H9 (cell line): ENCODE results near the gene TACC2. TPM values are rescaled to one million over a fixed set of nuclear protein-coding genes. Genes with fewer than 3 reads are reported as not detected.

Source experiments
- DNase-seq: peaks from one replicate; pipeline ENCODE4 v3.0.0-alpha.2; 2017
- H2AFZ ChIP-seq: one replicate; pipeline ENCODE4 v1.6.1; 2013; ENCODE audit warnings: mild to moderate bottlenecking, low read length, control low read depth, moderate library complexity
- H2AK5ac ChIP-seq: 2 replicates; pipeline ENCODE4 v1.6.1; 2013; ENCODE audit warnings: low read length, control low read depth, mixed read lengths; ENCODE audit not compliant: insufficient read length
- H2BK120ac ChIP-seq: one replicate; pipeline ENCODE4 v1.6.1; 2013; ENCODE audit warnings: low read depth, mild to moderate bottlenecking, low read length, control low read depth, inconsistent platforms; ENCODE audit not compliant: poor library complexity, severe bottlenecking
- H2BK12ac ChIP-seq: 2 replicates; pipeline ENCODE4 v1.6.1; 2013; ENCODE audit warnings: low read length, control low read depth, mixed read lengths, low read depth; ENCODE audit not compliant: insufficient read length
- H2BK15ac ChIP-seq: 2 replicates; pipeline ENCODE4 v1.6.1; 2013; ENCODE audit warnings: low read depth, low read length, control low read depth
- H2BK20ac ChIP-seq: one replicate; pipeline ENCODE4 v1.6.1; 2013; ENCODE audit warnings: low read depth, mild to moderate bottlenecking, low read length, control low read depth, inconsistent platforms; ENCODE audit not compliant: poor library complexity, severe bottlenecking
- H2BK5ac ChIP-seq: 2 replicates; pipeline ENCODE4 v1.6.1; 2013; ENCODE audit warnings: low read length, control low read depth, mixed read lengths; ENCODE audit not compliant: insufficient read length
- H3K14ac ChIP-seq: 2 replicates; pipeline ENCODE4 v1.6.1; 2013; ENCODE audit warnings: low read length, control low read depth; ENCODE audit not compliant: insufficient read depth
- H3K18ac ChIP-seq: 2 replicates; pipeline ENCODE4 v1.6.1; 2013; ENCODE audit warnings: low read depth, mild to moderate bottlenecking, mixed read lengths, low read length, control low read depth; ENCODE audit not compliant: insufficient read length
- H3K23ac ChIP-seq: 2 replicates; pipeline ENCODE4 v1.6.1; 2013; ENCODE audit warnings: low read length, control low read depth, mixed read lengths, low read depth; ENCODE audit not compliant: insufficient read length
- H3K23me2 ChIP-seq: 2 replicates; pipeline ENCODE4 v1.6.1; 2013; ENCODE audit warnings: low read depth, mild to moderate bottlenecking, mixed read lengths, low read length, control low read depth; ENCODE audit not compliant: insufficient read length, poor library complexity, severe bottlenecking
- H3K27ac ChIP-seq: 2 replicates; pipeline ENCODE4 v1.5.1; 2013; ENCODE audit warnings: low read length, control low read depth, mixed read lengths, low read depth; ENCODE audit not compliant: insufficient read length
- H3K27me3 ChIP-seq: 2 replicates; pipeline ENCODE4 v1.6.1; 2013; ENCODE audit warnings: low read length, control low read depth, inconsistent platforms; ENCODE audit not compliant: insufficient read depth
- H3K4ac ChIP-seq: 2 replicates; pipeline ENCODE4 v1.6.1; 2013; ENCODE audit warnings: low read depth, mild to moderate bottlenecking, control low read depth, inconsistent platforms, low read length, moderate library complexity
- H3K4me1 ChIP-seq: 2 replicates; pipeline ENCODE4 v1.6.1; 2013; ENCODE audit warnings: low read length, control low read depth, inconsistent platforms; ENCODE audit not compliant: insufficient read depth
- H3K4me2 ChIP-seq: 2 replicates; pipeline ENCODE4 v1.6.1; 2013; ENCODE audit warnings: low read length, control low read depth, mixed read lengths; ENCODE audit not compliant: insufficient read length, insufficient read depth
- H3K56ac ChIP-seq: 2 replicates; pipeline ENCODE4 v1.6.1; 2013; ENCODE audit warnings: low read depth, mild to moderate bottlenecking, mixed read lengths, low read length, control low read depth; ENCODE audit not compliant: insufficient read length
- H3K79me1 ChIP-seq: 2 replicates; pipeline ENCODE4 v1.6.1; 2013; ENCODE audit warnings: low read depth, mild to moderate bottlenecking, moderate library complexity, low read length, control low read depth, inconsistent platforms; ENCODE audit not compliant: insufficient read depth, poor library complexity, severe bottlenecking
- H3K79me2 ChIP-seq: 2 replicates; pipeline ENCODE4 v1.6.1; 2013; ENCODE audit warnings: low read length, control low read depth, inconsistent platforms; ENCODE audit not compliant: insufficient read depth
- H3K9ac ChIP-seq: 2 replicates; pipeline ENCODE4 v1.6.1; 2013; ENCODE audit warnings: low read length, control low read depth, mixed read lengths; ENCODE audit not compliant: insufficient read length; ENCODE audit errors: extremely low read depth
- H3K9me3 ChIP-seq: one replicate; pipeline ENCODE4 v1.6.1; 2013; ENCODE audit warnings: low read depth, low read length, inconsistent platforms; ENCODE audit not compliant: control insufficient read depth
- H3T11ph ChIP-seq: one replicate; pipeline ENCODE4 v1.6.1; 2013; ENCODE audit warnings: mild to moderate bottlenecking, low read length, control low read depth, inconsistent platforms
- H4K20me1 ChIP-seq: one replicate; pipeline ENCODE4 v1.6.1; 2013; ENCODE audit not compliant: control insufficient read depth, insufficient read length, insufficient read depth
- H4K5ac ChIP-seq: 2 replicates; pipeline ENCODE4 v1.6.1; 2013; ENCODE audit warnings: low read depth, mild to moderate bottlenecking, mixed read lengths, low read length, control low read depth; ENCODE audit not compliant: insufficient read length
- H4K8ac ChIP-seq: replicated peaks from 2 replicates; pipeline ENCODE4 v1.6.1; 2013; ENCODE audit warnings: low read length, control low read depth, mixed read lengths, low read depth; ENCODE audit not compliant: insufficient read length
- H4K91ac ChIP-seq: 2 replicates; pipeline ENCODE4 v1.6.1; 2013; ENCODE audit warnings: low read depth, mild to moderate bottlenecking, moderate library complexity, mixed read lengths, low read length, control low read depth; ENCODE audit not compliant: insufficient read length
- H3K27ac Mint-ChIP-seq, 3 experiments: 2 replicates in 2 of 3; 3 replicates in 1 of 3; pipeline ENCODE4 v1.8.0; 2020 to 2021; ENCODE audit warnings: mixed read lengths in 3 of 3, mild to moderate bottlenecking in 1 of 3, moderate library complexity in 1 of 3
- H3K27me3 Mint-ChIP-seq: 2 replicates; pipeline ENCODE4 v1.8.0; 2021; ENCODE audit warnings: low read depth, mild to moderate bottlenecking, moderate library complexity, mixed read lengths
- H3K36me3 Mint-ChIP-seq, 3 experiments: 2 replicates in 2 of 3; 3 replicates in 1 of 3; pipeline ENCODE4 v1.8.0; 2020 to 2021; ENCODE audit warnings: low read depth in 3 of 3, mixed read lengths in 3 of 3; ENCODE audit not compliant: insufficient read depth in 1 of 3
- H3K4me1 Mint-ChIP-seq, 2 experiments: 2 replicates each; pipeline ENCODE4 v1.8.0; 2020; ENCODE audit warnings: mixed read lengths in 2 of 2
- H3K4me3 Mint-ChIP-seq, 2 experiments: 2 replicates in 1 of 2; 3 replicates in 1 of 2; pipeline ENCODE4 v1.8.0; 2020 to 2021; ENCODE audit warnings: mild to moderate bottlenecking in 2 of 2, mixed read lengths in 2 of 2, moderate library complexity in 1 of 2
- H3K9me3 Mint-ChIP-seq, 2 experiments: 2 replicates in 1 of 2; 3 replicates in 1 of 2; pipeline ENCODE4 v1.8.0; 2020; ENCODE audit warnings: mild to moderate bottlenecking in 2 of 2, mixed read lengths in 2 of 2, moderate library complexity in 1 of 2
- WGBS: extraction: QIAGEN DNeasy Blood & Tissue Kit; methylation state at CpG from one replicate; pipeline ENCODE4 v1.1.7; 2013; ENCODE audit warnings: missing lambda C conversion rate, low lambda C conversion rate, mixed read lengths; ENCODE audit not compliant: insufficient read length; ENCODE audit errors: extremely low coverage; 5-methylcytosine and 5-hydroxymethylcytosine counted together
- total RNA-seq: library from RNA; stranded (reverse); gene quantifications from 2 replicates; pipeline ENCODE4 v1.2.1, GENCODE V29; 2021
- TF ChIP-seq, protein P1 (sequence below): fragments of 200-600 bp; sonication (generic); conservative IDR thresholded peaks from 3 replicates; pipeline ENCODE4 v1.8.0; 2021; ENCODE audit warnings: antibody characterized with exemption, mild to moderate bottlenecking

Gene TACC2
- total RNA-seq, 1 experiment from 2014 or later: 58.1 TPM

DNA sequence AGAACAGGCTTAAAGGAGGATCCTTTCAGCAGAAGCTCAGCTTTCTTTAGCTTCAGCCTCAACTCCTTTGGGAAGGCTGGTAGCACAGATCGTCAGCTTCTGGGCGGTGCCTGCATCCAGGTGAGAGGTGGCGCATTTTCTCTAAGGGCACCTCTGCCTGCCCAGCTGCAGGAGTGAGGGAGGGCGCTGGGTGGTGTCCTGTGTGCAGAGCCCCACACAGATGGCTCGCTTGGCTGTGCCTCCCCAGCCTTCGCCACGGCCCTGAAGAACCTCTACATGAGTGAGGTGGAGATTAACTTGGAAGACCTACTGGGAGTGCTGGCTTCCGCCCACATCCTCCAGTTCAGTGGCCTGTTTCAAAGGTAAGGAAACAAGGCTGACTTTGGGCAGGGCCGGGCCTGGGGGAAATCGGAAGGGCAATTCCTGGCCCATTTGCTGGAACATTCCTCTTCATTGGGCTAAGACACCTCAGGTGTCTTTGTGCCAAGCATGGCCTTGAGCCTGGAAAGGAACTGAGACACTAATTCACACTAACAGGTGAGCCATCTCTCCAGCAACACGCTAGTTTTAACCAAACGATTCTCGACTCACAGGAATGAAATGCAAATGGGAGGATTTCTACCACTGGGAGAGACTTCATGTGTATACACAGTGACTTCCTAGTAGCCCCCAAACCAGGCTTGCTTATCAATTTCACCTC is 302.0 kb downstream of the TACC2 start:
- H2AFZ ChIP-seq: no peak overlapping the region
- no peak overlapping the region for H3K14ac ChIP-seq
- H4K91ac ChIP-seq: no peak overlapping the region
- no peak overlapping the region for H2BK120ac ChIP-seq
- H3K79me1 ChIP-seq: no peaks in the 10 kb centered on the region
- no peaks in the 10 kb centered on the region for H3K27me3 ChIP-seq
- DNase-seq: no peak
- no peak overlapping the region for H3K4me2 ChIP-seq
- no peak overlapping the region for H2BK20ac ChIP-seq
- no peak overlapping the region for H3K23ac ChIP-seq
- H4K20me1 ChIP-seq: no peaks in the 10 kb centered on the region
- Mint-ChIP-seq H3K4me1 (peaks cover 19 to 21% of the 10 kb centered on the region in 2 experiments), H3K36me3 (no peaks in the 10 kb centered on the region; a peak in 1 of 7 replicates), H3K27me3 (no peaks in the 10 kb centered on the region; the same call in 1 of the 2 replicates), H3K9me3 (no peaks in the 10 kb centered on the region; a peak in 1 of 5 replicates), H3K4me3 (no peak overlapping the region), H3K27ac (no peak overlapping the region)
- H4K5ac ChIP-seq: no peak overlapping the region
- no peak overlapping the region for H3K4ac ChIP-seq
- H3K9ac ChIP-seq: no peak overlapping the region
- no peak overlapping the region for H3K56ac ChIP-seq
- WGBS: no CpG with 5 or more reads among the region's 13 CpGs
- H3K18ac ChIP-seq: no peak overlapping the region
- H3K4me1 ChIP-seq: no peaks in the 10 kb centered on the region
- no peak overlapping the region for H2BK12ac ChIP-seq
- H3K23me2 ChIP-seq: no peaks in the 10 kb centered on the region
- H2BK5ac ChIP-seq: no peak overlapping the region
- H4K8ac ChIP-seq: no peak overlapping the region
- no peak overlapping the region for H3K27ac ChIP-seq
- H3T11ph ChIP-seq: no peak overlapping the region
- H3K9me3 ChIP-seq: no peaks in the 10 kb centered on the region
- no peaks in the 10 kb centered on the region for H3K79me2 ChIP-seq
- no peak overlapping the region for H2BK15ac ChIP-seq
- no peak overlapping the region for H2AK5ac ChIP-seq
- TF ChIP-seq, protein P1, sequence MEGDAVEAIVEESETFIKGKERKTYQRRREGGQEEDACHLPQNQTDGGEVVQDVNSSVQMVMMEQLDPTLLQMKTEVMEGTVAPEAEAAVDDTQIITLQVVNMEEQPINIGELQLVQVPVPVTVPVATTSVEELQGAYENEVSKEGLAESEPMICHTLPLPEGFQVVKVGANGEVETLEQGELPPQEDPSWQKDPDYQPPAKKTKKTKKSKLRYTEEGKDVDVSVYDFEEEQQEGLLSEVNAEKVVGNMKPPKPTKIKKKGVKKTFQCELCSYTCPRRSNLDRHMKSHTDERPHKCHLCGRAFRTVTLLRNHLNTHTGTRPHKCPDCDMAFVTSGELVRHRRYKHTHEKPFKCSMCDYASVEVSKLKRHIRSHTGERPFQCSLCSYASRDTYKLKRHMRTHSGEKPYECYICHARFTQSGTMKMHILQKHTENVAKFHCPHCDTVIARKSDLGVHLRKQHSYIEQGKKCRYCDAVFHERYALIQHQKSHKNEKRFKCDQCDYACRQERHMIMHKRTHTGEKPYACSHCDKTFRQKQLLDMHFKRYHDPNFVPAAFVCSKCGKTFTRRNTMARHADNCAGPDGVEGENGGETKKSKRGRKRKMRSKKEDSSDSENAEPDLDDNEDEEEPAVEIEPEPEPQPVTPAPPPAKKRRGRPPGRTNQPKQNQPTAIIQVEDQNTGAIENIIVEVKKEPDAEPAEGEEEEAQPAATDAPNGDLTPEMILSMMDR: no peak
